DOHH2 (cell line): ENCODE results near the gene RPS23.

ENCODE experiments used
- H3F3A ChIP-seq: fragments of 200-600 bp; sonication (generic), shearing (Covaris generic); 2 replicates; pipeline ENCODE4 v1.6.0; 2016; ENCODE audit warnings: antibody characterized with exemption, mild to moderate bottlenecking; ENCODE audit not compliant: control insufficient read depth, insufficient read depth
- H3K27ac ChIP-seq: fragments of 200-600 bp; sonication (generic); 2 replicates; pipeline ENCODE4 v1.5.1; 2014; ENCODE audit warnings: low read depth, mild to moderate bottlenecking, low read length, moderate library complexity
- H3K27me3 ChIP-seq: fragments of 200-600 bp; sonication (generic); 2 replicates; pipeline ENCODE4 v1.6.1; 2014; ENCODE audit warnings: mild to moderate bottlenecking, low read length, mixed read lengths; ENCODE audit not compliant: control insufficient read depth
- H3K36me3 ChIP-seq: fragments of 200-600 bp; sonication (generic); 2 replicates; pipeline ENCODE4 v1.6.1; 2014; ENCODE audit warnings: mild to moderate bottlenecking, low read length, moderate library complexity, mixed read lengths; ENCODE audit not compliant: control insufficient read depth
- H3K4me1 ChIP-seq: fragments of 200-600 bp; sonication (generic); 2 replicates; pipeline ENCODE4 v1.6.1; 2014; ENCODE audit warnings: mild to moderate bottlenecking, low read length, mixed read lengths; ENCODE audit not compliant: control insufficient read depth
- H3K4me2 ChIP-seq: fragments of 200-600 bp; sonication (generic); 2 replicates; pipeline ENCODE4 v1.6.0; 2014; ENCODE audit warnings: mild to moderate bottlenecking, low read length, moderate library complexity
- H3K4me3 ChIP-seq: fragments of 200-600 bp; sonication (generic); 2 replicates; pipeline ENCODE4 v1.5.1; 2014; ENCODE audit warnings: mild to moderate bottlenecking, low read length, mixed read lengths
- H3K79me2 ChIP-seq: fragments of 200-600 bp; sonication (generic); 2 replicates; pipeline ENCODE4 v1.6.1; 2014; ENCODE audit warnings: mild to moderate bottlenecking, low read length, mixed read lengths; ENCODE audit not compliant: control insufficient read depth
- H3K9me2 ChIP-seq: fragments of 200-600 bp; sonication (generic); replicated peaks from 2 replicates; pipeline ENCODE4 v1.6.1; 2014; ENCODE audit warnings: mild to moderate bottlenecking, low read length, mixed read lengths; ENCODE audit not compliant: control insufficient read depth
- H3K9me3 ChIP-seq: fragments of 200-600 bp; sonication (generic); 2 replicates; pipeline ENCODE4 v1.6.1; 2014; ENCODE audit warnings: antibody characterized with exemption, low read length, mixed read lengths; ENCODE audit not compliant: control insufficient read depth, insufficient read depth
- H4K20me1 ChIP-seq: fragments of 200-600 bp; sonication (generic); 2 replicates; pipeline ENCODE4 v1.6.0; 2014; ENCODE audit warnings: low read depth, mild to moderate bottlenecking, antibody characterized with exemption, low read length, moderate library complexity; ENCODE audit not compliant: control insufficient read depth, insufficient read depth
- CTCF ChIP-seq: fragments of 200-600 bp; sonication (generic); IDR thresholded peaks from one replicate; pipeline ENCODE4 v1.5.1; 2014; ENCODE audit warnings: antibody characterized with exemption, mild to moderate bottlenecking, low read depth, low read length; ENCODE audit not compliant: poor library complexity, severe bottlenecking
- EZH2phosphoT487 ChIP-seq: fragments of 200-600 bp; sonication (generic); IDR thresholded peaks from 2 replicates; pipeline ENCODE4 v1.6.1; 2017; ENCODE audit warnings: borderline replicate concordance, mild to moderate bottlenecking, antibody characterized with exemption, low read length, moderate library complexity, mixed read lengths

RPS23 gene

GRCh38 chr5:82278711-82279370 lies 687 bp upstream of the RPS23 start:
- Histone ChIP-seq H3K4me1 (peaks cover 62% of the 10 kb centered on the region), H3K9me2 (no peaks in the 10 kb centered on the region), H3K79me2 (peaks cover 67% of the 10 kb centered on the region), H3K4me2 (peak overlapping the region; percentile 64), H3K36me3 (peaks cover 43% of the 10 kb centered on the region), H3K9me3 (no peaks in the 10 kb centered on the region), H3K27me3 (no peaks in the 10 kb centered on the region), H3F3A (peaks cover 40% of the 10 kb centered on the region), H4K20me1 (0 out of 2 replicates have a peak, but pooled peaks cover 4% of the 10 kb centered on the region), H3K4me3 (peak overlapping the region; percentile 92), H3K27ac (peak overlapping the region; percentile 67)
- TF ChIP-seq EZH2phosphoT487 (no peak), CTCF (no peak)

DNA sequence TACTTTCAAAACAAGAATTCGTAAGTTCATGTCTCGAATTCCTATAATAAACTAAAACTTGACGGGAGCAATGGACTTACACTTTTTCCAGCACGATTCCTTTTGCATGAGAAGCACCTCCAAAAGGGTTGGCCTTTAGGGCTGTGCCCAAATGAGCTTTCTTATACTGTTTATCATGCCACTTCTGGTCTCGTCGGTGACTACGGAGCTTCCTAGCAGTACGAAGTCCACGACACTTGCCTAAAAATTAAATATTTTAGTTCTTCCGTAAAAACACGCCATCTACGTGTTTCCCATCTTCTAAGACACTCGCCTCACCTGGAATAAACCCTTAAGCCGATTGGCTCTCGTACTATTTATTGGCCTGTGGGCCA lies 554 bp downstream of the RPS23 start:
- peaks cover 66% of the 10 kb centered on the region for H3K79me2 ChIP-seq
- H4K20me1 ChIP-seq, result 0 out of 2 replicates have a peak, but pooled peaks cover 4% of the 10 kb centered on the region
- TF ChIP-seq EZH2phosphoT487, result no peak
- TF ChIP-seq CTCF, result no peak
- H3K4me3 ChIP-seq, result peak overlapping the region; percentile 92
- H3K4me1 ChIP-seq, result peaks cover 61% of the 10 kb centered on the region
- H3K36me3 ChIP-seq, result peaks cover 50% of the 10 kb centered on the region
- no peaks in the 10 kb centered on the region for H3K9me3 ChIP-seq
- H3K9me2 ChIP-seq, result no peaks in the 10 kb centered on the region
- H3K4me2 ChIP-seq, result peak overlapping the region; percentile 64
- no peaks in the 10 kb centered on the region for H3K27me3 ChIP-seq
- peaks cover 43% of the 10 kb centered on the region for H3F3A ChIP-seq
- peak overlapping the region; percentile 67 for H3K27ac ChIP-seq

GRCh38 chr5:82276800-82277612 lies 1.1 kb downstream of the RPS23 start:
- Histone ChIP-seq H3K9me2 (no peaks in the 10 kb centered on the region), H3K36me3 (peaks cover 53% of the 10 kb centered on the region), H3K79me2 (peaks cover 66% of the 10 kb centered on the region), H3K4me2 (peak overlapping the region; percentile 64), H3K9me3 (no peaks in the 10 kb centered on the region), H3K4me3 (peak overlapping the region; percentile 92), H3K27me3 (no peaks in the 10 kb centered on the region), H3K27ac (peak overlapping the region; percentile 67), H3F3A (peaks cover 43% of the 10 kb centered on the region), H4K20me1 (0 out of 2 replicates have a peak, but pooled peaks cover 4% of the 10 kb centered on the region), H3K4me1 (peaks cover 61% of the 10 kb centered on the region)
- TF ChIP-seq EZH2phosphoT487, result no peak
- TF ChIP-seq CTCF, result no peak
